ENCODE results near the gene SPEF1. TPM values are rescaled to one million over a fixed set of nuclear protein-coding genes. Genes with fewer than 3 reads are reported as not detected.
"Not testable (repeated sequence)": the region's sequence is repeated elsewhere in the genome, so short reads cannot be mapped to it uniquely, and the experiment has no call there.

The SPEF1 gene
- polyA plus RNA-seq, 3 donors = 1.3 to 2.0 (median 2.0) TPM

GRCh38 chr20:3811467-3812258, 30.4 kb upstream of the SPEF1 start:
- peak in 2 of 3 donors; percentile 79 for DNase-seq (ENCODE audit: low read depth in 3 of 3, low spot score in 2 of 3)

DNA sequence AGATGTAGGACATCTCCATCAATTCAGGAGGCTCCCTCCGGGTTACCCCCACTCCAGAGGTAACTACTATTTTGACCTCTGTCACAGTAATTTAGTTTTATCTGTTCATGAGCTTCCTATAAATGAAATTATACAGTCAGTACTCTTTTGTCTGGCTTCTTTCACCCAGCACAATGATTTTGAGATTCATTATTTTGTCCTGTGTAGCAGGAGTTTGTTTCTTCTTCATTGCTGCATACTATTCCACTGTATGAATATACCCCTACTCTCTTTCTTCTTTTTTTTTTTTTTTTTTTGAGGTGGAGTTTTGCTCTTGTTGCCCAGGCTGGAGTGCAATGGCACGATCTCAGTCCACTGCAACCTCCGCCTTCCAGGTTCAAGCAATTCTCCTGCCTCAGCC, 27.3 kb upstream of the SPEF1 start:
- DNase-seq (ENCODE audit: low read depth in 3 of 3, low spot score in 2 of 3) = no peak

DNA sequence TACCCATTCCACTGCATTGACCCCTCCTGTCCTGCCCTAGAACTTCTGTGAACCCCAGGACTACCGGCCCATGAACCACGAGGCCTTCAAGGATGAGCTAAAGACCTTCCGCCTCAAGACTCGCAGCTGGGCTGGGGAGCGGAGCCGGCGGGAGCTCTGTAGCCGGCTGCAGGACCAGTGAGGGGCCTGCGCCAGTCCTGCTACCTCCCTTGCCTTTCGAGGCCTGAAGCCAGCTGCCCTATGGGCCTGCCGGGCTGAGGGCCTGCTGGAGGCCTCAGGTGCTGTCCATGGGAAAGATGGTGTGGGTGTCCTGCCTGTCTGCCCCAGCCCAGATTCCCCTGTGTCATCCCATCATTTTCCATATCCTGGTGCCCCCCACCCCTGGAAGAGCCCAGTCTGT, 23.5 kb upstream of the SPEF1 start:
- no peak for DNase-seq (ENCODE audit: low read depth in 3 of 3, low spot score in 2 of 3)

DNA sequence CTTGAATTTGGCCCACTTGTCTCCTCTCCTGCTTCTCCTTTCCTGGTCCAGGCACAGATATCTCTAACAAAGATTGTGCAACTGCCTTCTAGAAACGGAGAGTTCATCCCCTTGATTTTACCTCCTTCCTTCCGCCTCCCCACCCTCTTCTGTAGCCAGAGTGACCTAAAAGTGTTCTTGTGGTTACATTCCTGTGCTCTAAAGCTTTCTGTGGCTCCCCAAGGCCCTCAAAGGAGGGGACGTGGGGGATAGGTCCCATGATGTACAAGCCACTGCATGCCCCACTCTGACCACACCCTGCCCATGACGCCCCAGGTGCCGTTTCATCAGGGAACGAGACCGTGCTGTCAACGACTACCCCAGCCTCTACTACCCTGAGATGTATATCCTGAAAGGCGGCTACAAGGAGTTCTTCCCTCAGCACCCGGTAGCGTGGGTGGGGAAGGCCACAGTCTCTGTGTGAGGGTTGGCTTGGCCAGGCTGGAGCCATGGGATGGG, 23.1 kb upstream of the SPEF1 start:
- no peak for DNase-seq (ENCODE audit: low read depth in 3 of 3, low spot score in 2 of 3)

GRCh38 chr20:3803854-3804253, 22.6 kb upstream of the SPEF1 start:
- DNase-seq (ENCODE audit: low read depth in 3 of 3, low spot score in 2 of 3) = no peak

DNA sequence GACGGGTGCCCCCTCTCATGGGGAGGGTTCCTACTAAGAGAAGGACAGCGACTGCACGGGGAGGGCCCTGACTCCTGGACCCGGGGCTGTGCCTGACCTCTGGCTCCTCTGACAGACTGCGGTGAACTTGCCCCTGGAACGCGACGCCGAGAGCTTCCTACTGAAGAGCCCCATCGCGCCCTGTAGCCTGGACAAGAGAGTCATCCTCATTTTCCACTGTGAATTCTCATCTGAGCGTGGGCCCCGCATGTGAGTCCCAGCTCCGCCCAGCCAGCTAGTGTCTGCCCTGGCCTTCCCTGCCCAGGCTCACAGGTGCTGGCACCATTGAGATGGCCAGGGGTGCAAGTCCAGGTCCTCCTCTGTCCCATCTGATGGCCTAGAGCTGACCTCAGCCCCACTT, 22.0 kb upstream of the SPEF1 start:
- DNase-seq (ENCODE audit: low read depth in 3 of 3, low spot score in 2 of 3) = no peak

- DNase-seq (ENCODE audit: low read depth in 3 of 3, low spot score in 2 of 3) = no peak
Measured at GRCh38 chr20:3802524-3803239, 21.4 kb upstream of the SPEF1 start.

DNA sequence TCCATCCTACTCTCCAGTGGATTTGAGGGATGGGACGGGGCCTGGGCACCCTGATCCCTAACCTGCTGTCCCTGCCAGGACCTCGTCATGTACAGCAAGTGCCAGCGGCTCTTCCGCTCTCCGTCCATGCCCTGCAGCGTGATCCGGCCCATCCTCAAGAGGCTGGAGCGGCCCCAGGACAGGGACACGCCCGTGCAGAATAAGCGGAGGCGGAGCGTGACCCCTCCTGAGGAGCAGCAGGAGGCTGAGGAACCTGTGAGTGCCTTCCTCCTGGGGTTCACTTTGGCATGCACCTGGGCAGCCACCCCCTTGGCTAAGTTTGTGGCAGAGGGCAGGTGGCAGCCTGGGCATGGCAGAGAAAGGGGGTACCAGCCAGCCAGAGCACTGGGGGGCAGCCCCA, 20.6 kb upstream of the SPEF1 start:
- no peak for DNase-seq (ENCODE audit: low read depth in 3 of 3, low spot score in 2 of 3)

- DNase-seq (ENCODE audit: low read depth in 3 of 3, low spot score in 2 of 3) = no peak
Measured at GRCh38 chr20:3801299-3801698, 20.1 kb upstream of the SPEF1 start.

DNA sequence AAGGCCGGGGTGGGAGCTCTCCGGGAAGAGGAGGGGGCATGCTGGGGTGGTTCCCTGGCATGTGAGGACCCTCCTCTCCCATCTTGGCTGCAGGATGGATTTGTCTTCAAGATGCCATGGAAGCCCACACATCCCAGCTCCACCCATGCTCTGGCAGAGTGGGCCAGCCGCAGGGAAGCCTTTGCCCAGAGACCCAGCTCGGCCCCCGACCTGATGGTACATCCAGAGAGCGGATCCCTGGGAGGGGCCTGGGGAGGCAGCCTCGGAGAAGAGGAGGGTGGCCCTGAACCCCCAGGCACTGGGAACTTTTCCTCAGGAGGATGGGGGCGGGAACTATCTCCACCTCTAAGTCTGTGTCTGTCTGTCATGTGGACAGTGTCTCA, 19.6 kb upstream of the SPEF1 start:
- no peak for DNase-seq (ENCODE audit: low read depth in 3 of 3, low spot score in 2 of 3)

DNA sequence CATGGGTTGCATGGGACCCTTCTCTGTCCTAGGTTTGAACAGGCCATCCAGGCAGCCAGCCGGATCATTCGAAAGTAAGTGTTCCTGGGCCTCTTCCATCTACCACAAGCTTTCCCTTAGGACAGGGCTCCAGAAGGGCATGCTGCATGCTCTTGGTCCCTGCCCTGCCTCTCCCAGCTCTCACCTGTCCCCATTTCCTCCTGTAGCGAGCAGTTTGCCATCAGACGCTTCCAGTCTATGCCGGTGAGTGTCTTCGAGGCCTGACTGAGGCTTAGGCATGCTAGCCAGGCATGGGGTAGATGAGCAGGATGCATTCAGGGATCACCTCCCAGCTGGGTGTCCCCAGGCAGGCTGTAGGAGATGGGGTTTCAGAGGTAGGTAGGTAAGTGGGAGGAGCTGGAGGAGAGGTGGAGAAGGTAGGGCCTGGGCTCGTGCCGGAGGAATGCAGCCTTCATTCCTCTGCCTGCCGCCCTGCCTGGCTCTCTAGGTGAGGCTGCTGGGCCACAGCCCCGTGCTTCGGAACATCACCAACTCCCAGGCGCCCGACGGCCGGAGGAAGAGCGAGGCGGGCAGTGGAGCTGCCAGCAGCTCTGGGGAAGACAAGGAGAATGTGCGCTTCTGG, 19.1 kb upstream of the SPEF1 start:
- DNase-seq (ENCODE audit: low read depth in 3 of 3, low spot score in 2 of 3) = no peak

DNA sequence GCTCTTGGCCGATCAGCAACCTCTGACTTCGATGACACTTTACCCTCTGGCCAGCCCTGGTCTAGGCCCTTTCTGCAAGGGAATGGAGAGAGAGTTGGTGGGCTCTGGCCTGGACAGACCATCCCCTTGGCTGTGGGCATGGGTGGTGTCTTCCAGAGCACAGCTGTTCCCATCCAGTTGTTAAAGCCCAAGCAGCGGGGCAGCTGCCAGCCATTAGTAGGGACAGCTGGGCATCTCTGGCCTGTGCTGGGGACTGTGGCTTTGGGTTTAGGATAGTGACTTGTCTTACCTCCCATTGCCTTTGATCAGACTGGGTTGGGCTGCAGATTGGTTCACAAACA, 17.6 kb upstream of the SPEF1 start:
- no peak for DNase-seq (ENCODE audit: low read depth in 3 of 3, low spot score in 2 of 3)

DNA sequence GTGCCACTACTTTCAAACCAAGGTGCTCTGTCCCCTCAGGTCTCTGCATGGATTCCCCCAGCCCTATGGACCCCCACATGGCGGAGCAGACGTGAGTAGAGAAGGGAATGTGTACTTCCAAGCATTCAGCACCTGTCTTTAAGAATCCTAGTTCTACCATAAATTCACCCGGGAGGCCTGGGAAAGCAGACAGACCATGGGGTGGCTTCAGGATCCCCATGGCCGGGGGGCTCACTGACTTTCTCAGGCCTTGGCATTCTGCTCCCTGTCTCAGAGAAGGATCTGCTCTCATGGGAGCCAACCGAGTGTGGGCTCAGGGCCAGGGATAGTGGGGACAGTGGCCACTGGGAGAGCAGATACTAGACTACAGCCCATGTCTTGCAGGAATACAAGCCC, 17.1 kb upstream of the SPEF1 start:
- no peak for DNase-seq (ENCODE audit: low read depth in 3 of 3, low spot score in 2 of 3)

GRCh38 chr20:3797592-3798372, 16.5 kb upstream of the SPEF1 start:
- DNase-seq (ENCODE audit: low read depth in 3 of 3, low spot score in 2 of 3) = no peak

- no peak for DNase-seq (ENCODE audit: low read depth in 3 of 3, low spot score in 2 of 3)
Measured at GRCh38 chr20:3797226-3797545, 15.9 kb upstream of the SPEF1 start.

- DNase-seq (ENCODE audit: low read depth in 3 of 3, low spot score in 2 of 3) = no peak
Measured at GRCh38 chr20:3796477-3797225, 15.4 kb upstream of the SPEF1 start.

GRCh38 chr20:3795511-3796468, 14.5 kb upstream of the SPEF1 start, which contains the start of gene CDC25B:
CDC25B (plus strand) TSS chr20:3796310; CDS start chr20:3796532, 222 bp downstream.
- DNase-seq (ENCODE audit: low read depth in 3 of 3, low spot score in 2 of 3) = peak in 2 of 3 donors; percentile 82 to 86

- no peak for DNase-seq (ENCODE audit: low read depth in 3 of 3, low spot score in 2 of 3)
Measured at GRCh38 chr20:3794701-3795420, 13.6 kb upstream of the SPEF1 start.

DNA sequence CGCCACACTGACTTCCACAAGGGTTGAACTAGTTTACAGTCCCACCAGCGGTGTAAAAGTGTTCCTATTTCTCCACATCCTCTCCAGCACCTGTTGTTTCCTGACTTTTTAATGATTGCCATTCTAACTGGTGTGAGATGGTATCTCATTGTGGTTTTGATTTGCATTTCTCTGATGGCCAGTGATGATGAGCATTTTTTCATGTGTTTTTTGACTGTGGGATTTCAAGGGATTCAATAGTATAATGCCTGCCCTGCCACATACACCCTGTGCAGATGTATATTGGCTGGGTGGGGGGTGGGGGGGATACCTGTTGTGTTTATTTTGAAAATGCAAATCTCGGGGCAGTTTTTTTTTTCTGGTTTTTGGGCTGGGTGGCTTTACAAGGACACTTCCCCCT, 12.9 kb upstream of the SPEF1 start:
- not testable (repeated sequence) for DNase-seq (ENCODE audit: low read depth in 3 of 3, low spot score in 2 of 3)

Data from right renal cortex interstitium (tissue), 3 donors.